ENCODE results near the gene HLA-DRA.

GRCh38 chr6:32472781-32473375 is 33.2 kb downstream of the HLA-DRA start:
- no peak for TF ChIP-seq CTCF (optimal IDR thresholded peaks at IDR 0.05 in 1 of 3, IDR thresholded peaks at IDR 0.05 in 1 of 3, conservative IDR thresholded peaks at IDR 0.05 in 1 of 3; ENCODE audit: extremely low read depth in 1 of 3, insufficient read depth in 2 of 3, low read length in 3 of 3)
- TF ChIP-seq EZH2 (IDR thresholded peaks at IDR 0.05; ENCODE audit: low read length) = no peak

Measured in keratinocyte (primary cell).